ENCODE results near the gene RNF32.

The RNF32 gene

GRCh38 chr7:156640257-156640948 lies at the start of gene RNF32:
TSS of gene RNF32 (plus strand) at chr7:156640774. CDS start at chr7:156643878, 3,104 bp downstream.
- H3K9me3 ChIP-seq (ENCODE audit: insufficient read depth, low read length), result 0 out of 2 replicates have a peak, but pooled peaks cover 4% of the 10 kb centered on the region
- no peak for TF ChIP-seq CTCF (IDR thresholded peaks at IDR 0.05; ENCODE audit: low read depth, low read length)
- TF ChIP-seq EZH2phosphoT487 (IDR thresholded peaks at IDR 0.05; ENCODE audit: low read depth), result no peak
- peaks cover 14% of the 10 kb centered on the region for H3K4me1 ChIP-seq (ENCODE audit: low read length)
- H4K20me1 ChIP-seq (ENCODE audit: insufficient read depth, low read length), result no peaks in the 10 kb centered on the region
- peak within 1 kb of the TSS; percentile 52 for H3K27ac ChIP-seq (ENCODE audit: low read length)
- H2AFZ ChIP-seq (ENCODE audit: low read depth, low read length), result peak within 1 kb of the TSS; percentile 90
- H3K4me2 ChIP-seq (ENCODE audit: low read length), result peak within 1 kb of the TSS; percentile 90
- H3K4me3 ChIP-seq (ENCODE audit: low read length), result peak within 1 kb of the TSS; percentile 84
- H3K79me2 ChIP-seq (ENCODE audit: low read length), result peaks cover 4% of the 10 kb centered on the region; the same call in 1 of the 2 replicates
- H3K27me3 ChIP-seq (ENCODE audit: low read depth, low read length), result no peaks in the 10 kb centered on the region
- peak within 1 kb of the TSS; percentile 69 for H3K9ac ChIP-seq (ENCODE audit: low read length)
- peaks cover 9% of the 10 kb centered on the region for H3K36me3 ChIP-seq (replicated peaks; ENCODE audit: low read depth, low read length)

GRCh38 chr7:156592155-156592884 lies 48.3 kb upstream of the RNF32 start:
- no peaks in the 10 kb centered on the region for H3K36me3 ChIP-seq (replicated peaks; ENCODE audit: low read depth, low read length)
- TF ChIP-seq CTCF (IDR thresholded peaks at IDR 0.05; ENCODE audit: low read depth, low read length), result no peak
- no peak for TF ChIP-seq EZH2phosphoT487 (IDR thresholded peaks at IDR 0.05; ENCODE audit: low read depth)

GRCh38 chr7:156594283-156595080 lies 46.1 kb upstream of the RNF32 start:
- H3K36me3 ChIP-seq (replicated peaks; ENCODE audit: low read depth, low read length), result no peaks in the 10 kb centered on the region
- no peak overlapping the region for H3K27ac ChIP-seq (ENCODE audit: low read length)
- H3K79me2 ChIP-seq (ENCODE audit: low read length), result no peaks in the 10 kb centered on the region
- no peaks in the 10 kb centered on the region for H3K27me3 ChIP-seq (ENCODE audit: low read depth, low read length)
- no peaks in the 10 kb centered on the region for H3K9me3 ChIP-seq (ENCODE audit: insufficient read depth, low read length)
- no peak overlapping the region for H2AFZ ChIP-seq (ENCODE audit: low read depth, low read length)
- H3K9ac ChIP-seq (ENCODE audit: low read length), result no peak overlapping the region
- H3K4me3 ChIP-seq (ENCODE audit: low read length), result no peak overlapping the region
- no peak for TF ChIP-seq CTCF (IDR thresholded peaks at IDR 0.05; ENCODE audit: low read depth, low read length)
- TF ChIP-seq EZH2phosphoT487 (IDR thresholded peaks at IDR 0.05; ENCODE audit: low read depth), result no peak
- H4K20me1 ChIP-seq (ENCODE audit: insufficient read depth, low read length), result no peaks in the 10 kb centered on the region
- H3K4me1 ChIP-seq (ENCODE audit: low read length), result no peaks in the 10 kb centered on the region
- no peak overlapping the region for H3K4me2 ChIP-seq (ENCODE audit: low read length)

More at GRCh38 chr7:156592155-156592884, 48.3 kb upstream of the RNF32 start:
- H3K4me1 ChIP-seq (ENCODE audit: low read length), result no peaks in the 10 kb centered on the region
- H3K79me2 ChIP-seq (ENCODE audit: low read length), result no peaks in the 10 kb centered on the region
- no peaks in the 10 kb centered on the region for H3K9me3 ChIP-seq (ENCODE audit: insufficient read depth, low read length)
- H3K4me3 ChIP-seq (ENCODE audit: low read length), result no peak overlapping the region
- H3K9ac ChIP-seq (ENCODE audit: low read length), result no peak overlapping the region
- H2AFZ ChIP-seq (ENCODE audit: low read depth, low read length), result no peak overlapping the region
- H4K20me1 ChIP-seq (ENCODE audit: insufficient read depth, low read length), result no peaks in the 10 kb centered on the region
- H3K27me3 ChIP-seq (ENCODE audit: low read depth, low read length), result no peaks in the 10 kb centered on the region
- H3K4me2 ChIP-seq (ENCODE audit: low read length), result no peak overlapping the region
- H3K27ac ChIP-seq (ENCODE audit: low read length), result no peak overlapping the region
